ENCODE results near the gene ABO. TPM values are rescaled to one million over a fixed set of nuclear protein-coding genes. Genes with fewer than 3 reads are reported as not detected.
"Not testable (repeated sequence)": the region's sequence is repeated elsewhere in the genome, so short reads cannot be mapped to it uniquely, and the experiment has no call there.

ABO gene
- total RNA-seq, 1 donor from 2014 or later = 0.14 TPM

DNA sequence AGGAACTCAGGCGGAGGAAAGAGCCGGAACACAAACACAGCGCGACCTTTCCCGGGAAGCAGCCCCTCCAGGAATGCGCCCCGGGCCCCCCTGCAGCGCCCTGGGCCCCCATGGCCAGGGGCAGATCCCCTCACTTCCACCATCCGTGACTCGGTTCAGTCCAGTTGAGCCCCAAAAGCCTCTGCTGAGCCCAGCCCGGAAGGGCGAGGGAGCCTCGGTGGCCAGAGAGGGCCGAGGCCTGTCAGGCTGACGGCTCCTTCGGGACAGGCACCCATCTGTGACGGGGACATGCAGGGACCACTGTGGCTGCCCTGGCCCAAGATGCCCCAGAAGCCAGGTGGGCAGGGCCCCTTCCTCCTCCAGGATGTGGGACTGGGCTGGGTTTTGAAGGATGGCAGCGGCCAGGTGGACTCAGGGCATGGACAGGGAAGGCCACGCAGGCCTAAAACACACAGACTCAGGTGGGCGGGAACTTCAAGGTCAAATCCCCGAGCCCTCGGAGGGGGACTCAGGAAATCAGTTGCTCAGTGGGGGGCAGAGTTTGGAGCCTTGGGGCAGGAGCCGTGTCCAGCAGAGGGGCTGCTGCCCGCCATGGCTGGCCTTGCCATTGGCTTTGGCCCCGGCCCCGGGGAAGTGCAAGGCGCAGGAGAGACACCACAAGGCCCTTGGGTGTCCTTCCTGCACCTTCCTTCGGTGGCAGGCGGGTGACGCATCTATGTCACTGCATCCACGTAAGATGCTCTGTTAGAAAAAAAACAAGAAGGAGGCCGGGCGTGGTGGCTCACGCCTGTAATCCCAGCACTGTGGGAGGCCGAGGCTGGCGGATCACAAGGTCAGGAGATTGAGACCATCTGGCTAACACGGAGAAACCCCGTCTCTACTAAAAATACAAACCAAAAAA lies 29.7 kb upstream of the ABO start:
- DNase-seq (ENCODE audit: low spot score) = no peak
- Mint-ChIP-seq H3K4me1 (ENCODE audit: low read depth) (no peaks in the 10 kb centered on the region), H3K27me3 (ENCODE audit: low read depth) (peaks cover 6% of the 10 kb centered on the region), H3K27ac (no peak overlapping the region), H3K4me3 (ENCODE audit: low read depth) (no peak overlapping the region), H3K9me3 (no peaks in the 10 kb centered on the region), H3K36me3 (ENCODE audit: low read depth) (no peaks in the 10 kb centered on the region)
- intact Hi-C loops (cut with micrococcal nuclease) = no loop called here

DNA sequence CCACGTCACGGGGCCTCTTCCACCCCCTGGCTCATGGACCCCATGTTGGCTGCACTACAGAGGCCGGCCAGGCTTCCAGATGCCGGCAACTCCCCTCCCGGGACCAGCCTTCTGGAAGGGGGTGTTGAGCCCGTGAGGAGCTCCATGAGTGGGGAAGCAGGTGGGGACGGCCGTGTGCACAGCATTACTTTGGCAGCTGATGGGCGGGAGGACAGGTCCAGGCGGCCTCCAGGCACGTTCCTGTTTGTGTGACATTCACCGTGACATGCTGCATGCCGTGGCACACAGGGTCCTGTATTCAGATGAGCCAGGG lies 29.1 kb upstream of the ABO start:
- Mint-ChIP-seq H3K27ac (no peak overlapping the region), H3K4me3 (ENCODE audit: low read depth) (no peak overlapping the region), H3K27me3 (ENCODE audit: low read depth) (peaks cover 5% of the 10 kb centered on the region), H3K36me3 (ENCODE audit: low read depth) (no peaks in the 10 kb centered on the region), H3K4me1 (ENCODE audit: low read depth) (no peaks in the 10 kb centered on the region), H3K9me3 (no peaks in the 10 kb centered on the region)
- intact Hi-C loops (cut with micrococcal nuclease) = no loop called here
- DNase-seq (ENCODE audit: low spot score) = no peak

DNA sequence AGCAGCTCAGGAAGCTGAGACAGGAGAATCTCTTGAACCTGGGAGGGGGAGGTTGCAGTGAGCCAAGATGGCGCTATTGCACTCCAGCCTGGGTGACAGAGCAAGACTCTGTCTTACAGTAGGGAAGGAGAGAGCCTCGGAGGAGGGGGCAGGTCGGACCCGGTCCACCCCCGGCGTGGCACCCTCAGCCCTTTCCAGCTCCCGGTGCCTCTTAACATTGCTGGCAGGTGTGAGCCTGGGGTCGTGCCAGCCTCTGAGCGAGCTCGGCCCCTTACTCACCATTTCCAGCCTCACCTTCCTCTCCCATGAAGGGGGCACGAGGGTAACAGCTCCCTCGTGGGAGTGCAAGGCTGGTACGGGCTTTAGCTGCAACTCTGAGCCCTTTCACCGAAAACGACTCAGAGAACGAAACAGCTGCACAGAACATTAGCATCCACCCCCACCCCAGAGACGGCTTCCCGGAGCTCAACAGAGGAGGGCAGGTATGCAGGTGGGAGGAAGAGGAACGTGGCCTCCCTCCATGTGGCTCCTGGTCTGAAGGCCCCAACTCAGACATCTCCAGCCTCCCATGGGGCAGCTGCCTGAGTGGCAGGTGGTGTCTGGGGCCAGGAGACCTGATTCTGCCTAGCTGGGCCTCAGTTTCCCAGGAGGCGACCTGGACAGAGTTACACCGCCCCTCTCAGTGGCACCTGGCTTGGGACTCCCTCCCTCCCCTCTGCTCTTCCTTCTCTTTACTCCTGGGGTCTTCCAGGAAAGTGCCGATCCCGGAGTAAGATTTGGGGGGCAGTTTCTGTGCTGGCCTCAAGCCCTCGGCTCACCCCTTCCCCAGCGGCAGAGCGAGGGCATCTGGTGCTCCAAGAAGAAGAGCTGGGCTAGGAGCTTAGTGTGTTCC lies 28.5 kb upstream of the ABO start:
- no peak for DNase-seq (ENCODE audit: low spot score)
- H3K4me3 Mint-ChIP-seq (ENCODE audit: low read depth) = no peak overlapping the region
- peaks cover 3% of the 10 kb centered on the region for H3K27me3 Mint-ChIP-seq (ENCODE audit: low read depth)
- intact Hi-C loops (cut with micrococcal nuclease) = no loop called here
- H3K36me3 Mint-ChIP-seq (ENCODE audit: low read depth) = no peaks in the 10 kb centered on the region
- no peak overlapping the region for H3K27ac Mint-ChIP-seq
- no peaks in the 10 kb centered on the region for H3K9me3 Mint-ChIP-seq
- no peaks in the 10 kb centered on the region for H3K4me1 Mint-ChIP-seq (ENCODE audit: low read depth)

GRCh38 chr9:133301253-133302230 lies 26.5 kb upstream of the ABO start:
- no peak overlapping the region for H3K27ac Mint-ChIP-seq
- no peaks in the 10 kb centered on the region for H3K9me3 Mint-ChIP-seq
- intact Hi-C loops (cut with micrococcal nuclease) = no loop called here
- DNase-seq (ENCODE audit: low spot score) = no peak
- no peaks in the 10 kb centered on the region for H3K36me3 Mint-ChIP-seq (ENCODE audit: low read depth)
- H3K4me3 Mint-ChIP-seq (ENCODE audit: low read depth) = no peak overlapping the region
- H3K4me1 Mint-ChIP-seq (ENCODE audit: low read depth) = no peaks in the 10 kb centered on the region
- H3K27me3 Mint-ChIP-seq (ENCODE audit: low read depth) = peaks cover 10% of the 10 kb centered on the region

DNA sequence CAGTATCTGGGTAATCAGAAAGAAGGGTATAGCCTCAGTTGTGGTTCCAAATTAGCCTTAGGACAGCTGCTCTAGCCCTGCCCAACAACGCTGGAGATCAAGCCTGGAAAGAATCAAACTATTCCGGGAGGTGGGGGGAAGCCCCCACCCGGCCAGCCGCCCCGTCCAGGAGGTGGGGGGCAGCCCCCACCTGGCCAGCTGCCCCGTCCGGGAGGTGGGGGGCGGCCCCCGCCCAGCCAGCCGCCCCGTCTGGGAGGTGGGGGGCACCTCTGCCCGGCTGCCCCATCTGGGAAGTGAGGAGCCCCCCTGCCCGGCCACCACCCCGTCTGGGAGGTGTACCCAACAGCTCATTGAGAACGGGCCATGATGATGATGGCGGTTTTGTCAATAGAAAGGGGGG lies 25.0 kb upstream of the ABO start:
- H3K36me3 Mint-ChIP-seq (ENCODE audit: low read depth); DNase-seq (ENCODE audit: low spot score); H3K27ac Mint-ChIP-seq; H3K4me3 Mint-ChIP-seq (ENCODE audit: low read depth); H3K4me1 Mint-ChIP-seq (ENCODE audit: low read depth); intact Hi-C loops (cut with micrococcal nuclease); H3K9me3 Mint-ChIP-seq: not testable (repeated sequence)
- H3K27me3 Mint-ChIP-seq (ENCODE audit: low read depth) = peaks cover 10% of the 10 kb centered on the region

- intact Hi-C loops (cut with micrococcal nuclease) = no loop called here
- Mint-ChIP-seq H3K4me3 (ENCODE audit: low read depth) (no peak overlapping the region), H3K9me3 (peaks cover 27% of the 10 kb centered on the region), H3K27ac (no peak overlapping the region), H3K27me3 (ENCODE audit: low read depth) (peaks cover 9% of the 10 kb centered on the region), H3K36me3 (ENCODE audit: low read depth) (peaks cover 3% of the 10 kb centered on the region), H3K4me1 (ENCODE audit: low read depth) (no peaks in the 10 kb centered on the region)
- no peak for DNase-seq (ENCODE audit: low spot score)
Measured at GRCh38 chr9:133294257-133294656, 19.3 kb upstream of the ABO start.

DNA sequence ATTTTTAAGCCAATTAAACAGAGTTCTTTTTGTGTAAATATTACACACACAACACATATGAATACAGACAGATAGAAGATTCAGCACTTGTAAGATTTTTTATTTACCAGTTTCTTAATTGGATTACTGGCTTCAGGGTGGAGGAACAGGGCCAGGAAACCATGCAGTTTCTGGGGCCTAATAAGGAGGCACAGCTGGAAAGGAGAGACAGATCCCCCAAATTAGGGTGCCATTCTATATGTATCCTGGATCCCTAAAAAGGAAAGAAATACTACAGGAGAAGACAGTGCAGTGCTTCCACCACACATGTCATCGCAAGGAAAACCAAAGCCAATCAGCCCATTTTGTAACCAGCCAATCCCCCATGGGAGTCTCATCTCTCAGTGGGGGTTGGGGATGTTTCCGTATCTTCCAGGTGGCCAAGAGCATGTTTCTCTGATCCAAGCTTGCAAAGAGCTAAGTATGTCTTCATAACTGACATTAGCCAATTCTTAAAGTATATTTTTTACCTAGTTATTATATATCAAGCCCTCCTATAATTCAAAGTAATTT lies 15.8 kb upstream of the ABO start:
- Mint-ChIP-seq H3K36me3 (ENCODE audit: low read depth) (peaks cover 3% of the 10 kb centered on the region), H3K4me1 (ENCODE audit: low read depth) (no peaks in the 10 kb centered on the region), H3K27me3 (ENCODE audit: low read depth) (peaks cover 4% of the 10 kb centered on the region), H3K4me3 (ENCODE audit: low read depth) (no peak overlapping the region), H3K27ac (no peak overlapping the region), H3K9me3 (peaks cover 31% of the 10 kb centered on the region)
- no peak for DNase-seq (ENCODE audit: low spot score)
- intact Hi-C loops (cut with micrococcal nuclease) = no loop called here

GRCh38 chr9:133286523-133286922 lies 11.5 kb upstream of the ABO start:
- H3K4me1 Mint-ChIP-seq (ENCODE audit: low read depth) = no peaks in the 10 kb centered on the region
- H3K27me3 Mint-ChIP-seq (ENCODE audit: low read depth) = peaks cover 2% of the 10 kb centered on the region
- peaks cover 22% of the 10 kb centered on the region for H3K9me3 Mint-ChIP-seq
- H3K4me3 Mint-ChIP-seq (ENCODE audit: low read depth) = no peak overlapping the region
- peaks cover 3% of the 10 kb centered on the region for H3K36me3 Mint-ChIP-seq (ENCODE audit: low read depth)
- no peak for DNase-seq (ENCODE audit: low spot score)
- H3K27ac Mint-ChIP-seq = no peak overlapping the region
- intact Hi-C loops (cut with micrococcal nuclease) = no loop called here

DNA sequence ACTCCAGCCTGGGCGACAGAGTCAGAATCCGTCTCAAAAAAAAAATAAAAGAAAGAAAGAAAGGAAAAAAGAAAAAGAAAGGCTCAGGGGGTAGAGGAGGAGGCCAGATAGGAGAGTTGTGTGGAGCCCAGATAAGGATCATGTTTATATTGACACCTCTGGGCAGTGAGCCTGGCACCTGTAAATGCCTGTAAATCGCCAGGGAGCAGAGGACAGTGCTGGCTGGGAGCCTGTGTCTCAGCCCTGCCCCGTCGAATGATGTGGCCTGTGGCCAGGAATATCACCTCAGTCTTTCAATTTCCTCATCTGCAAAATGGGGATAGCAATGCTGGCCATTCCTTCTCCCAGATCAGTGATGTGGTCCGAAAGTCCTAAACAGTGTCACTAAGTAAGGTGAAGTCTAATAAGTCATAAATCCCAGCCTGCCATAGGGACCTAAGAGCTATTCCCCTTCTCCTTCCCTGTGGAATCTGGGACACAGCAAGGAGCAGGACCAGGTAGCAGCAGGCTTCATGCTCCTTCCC lies 10.3 kb upstream of the ABO start:
- Mint-ChIP-seq H3K4me3 (ENCODE audit: low read depth) (no peak overlapping the region), H3K27me3 (ENCODE audit: low read depth) (peaks cover 2% of the 10 kb centered on the region), H3K4me1 (ENCODE audit: low read depth) (no peaks in the 10 kb centered on the region), H3K27ac (no peak overlapping the region), H3K9me3 (peaks cover 11% of the 10 kb centered on the region), H3K36me3 (ENCODE audit: low read depth) (peaks cover 3% of the 10 kb centered on the region)
- intact Hi-C loops (cut with micrococcal nuclease) = no loop called here
- DNase-seq (ENCODE audit: low spot score) = no peak

GRCh38 chr9:133284362-133284761 lies 9.4 kb upstream of the ABO start:
- H3K4me3 Mint-ChIP-seq (ENCODE audit: low read depth) = no peak overlapping the region
- no peak overlapping the region for H3K27ac Mint-ChIP-seq
- peaks cover 3% of the 10 kb centered on the region for H3K9me3 Mint-ChIP-seq
- no peak for DNase-seq (ENCODE audit: low spot score)
- H3K4me1 Mint-ChIP-seq (ENCODE audit: low read depth) = no peaks in the 10 kb centered on the region
- H3K27me3 Mint-ChIP-seq (ENCODE audit: low read depth) = peaks cover 5% of the 10 kb centered on the region
- H3K36me3 Mint-ChIP-seq (ENCODE audit: low read depth) = no peaks in the 10 kb centered on the region
- intact Hi-C loops (cut with micrococcal nuclease) = no loop called here

DNA sequence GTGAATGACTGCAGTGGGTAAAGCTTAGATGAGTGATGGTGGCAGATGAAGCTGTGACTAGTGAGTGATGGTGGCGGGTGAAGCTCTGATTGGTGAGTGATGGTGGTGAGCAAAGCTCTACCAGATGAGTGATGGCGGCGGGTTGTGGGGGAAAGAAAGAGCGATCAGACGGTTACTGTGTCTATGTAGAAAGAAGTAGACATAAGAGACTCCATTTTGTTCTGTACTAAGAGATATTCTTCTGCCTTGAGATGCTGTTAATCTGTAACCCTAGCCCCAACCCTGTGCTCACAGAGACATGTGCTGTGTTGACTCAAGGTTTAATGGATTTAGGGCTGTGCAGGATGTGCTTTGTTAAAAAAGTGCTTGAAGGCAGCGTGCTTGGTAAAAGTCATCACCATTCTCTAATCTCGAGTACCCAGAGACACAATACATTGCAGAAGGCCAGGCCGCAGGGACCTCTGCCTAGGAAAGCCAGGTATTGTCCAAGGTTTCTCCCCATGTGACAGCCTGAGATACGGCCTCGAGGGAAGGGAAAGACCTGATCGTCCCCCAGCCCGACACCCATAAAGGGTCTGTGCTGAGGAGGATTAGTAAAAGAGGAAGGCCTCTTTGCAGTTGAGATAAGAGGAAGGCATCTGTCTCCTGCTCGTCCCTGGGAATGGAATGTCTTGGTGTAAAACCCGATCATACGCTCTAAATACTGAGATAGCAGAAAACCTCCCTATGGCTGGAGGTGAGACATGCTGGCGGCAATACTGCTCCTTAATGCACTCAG lies 8.4 kb upstream of the ABO start:
- H3K27ac Mint-ChIP-seq; DNase-seq (ENCODE audit: low spot score); H3K4me3 Mint-ChIP-seq (ENCODE audit: low read depth); H3K4me1 Mint-ChIP-seq (ENCODE audit: low read depth); H3K9me3 Mint-ChIP-seq; H3K27me3 Mint-ChIP-seq (ENCODE audit: low read depth); H3K36me3 Mint-ChIP-seq (ENCODE audit: low read depth); intact Hi-C loops (cut with micrococcal nuclease): not testable (repeated sequence)
